CD4-positive, alpha-beta T cell treated with Interleukin-15 for 1 hour (primary cell): ENCODE measurements around the gene DEFB131A.
A peak's percentile ranks its signal among the peaks of the same experiment; 100 is the strongest.
"Not testable (repeated sequence)": the region's sequence is repeated elsewhere in the genome, so short reads cannot be mapped to it uniquely, and the experiment has no call there.

Source experiments
- DNase-seq: peaks from one replicate; pipeline ENCODE4 v3.0.0-alpha.2; 2020

The DEFB131A gene

DNA sequence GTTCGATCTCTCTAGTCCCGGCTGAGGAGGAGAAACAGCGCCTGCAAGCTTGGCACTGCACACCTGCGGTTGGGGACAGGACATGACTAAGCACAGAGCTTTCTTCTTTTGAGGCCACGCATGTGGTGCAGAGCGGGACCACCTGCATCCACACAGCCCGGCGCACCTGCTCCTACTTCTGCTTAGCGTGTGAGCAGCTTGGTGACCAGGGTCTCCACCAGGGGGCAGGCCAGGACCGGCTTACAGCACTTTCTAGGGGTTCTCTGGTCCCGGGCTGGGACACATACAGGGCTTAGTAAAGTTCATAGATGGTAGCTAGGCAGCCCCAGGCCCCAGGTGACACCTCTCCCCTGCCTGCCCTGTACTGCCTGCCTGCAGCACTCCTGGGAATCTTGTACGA is 51.2 kb downstream of the DEFB131A start:
- peak; percentile 32 for DNase-seq

DNA sequence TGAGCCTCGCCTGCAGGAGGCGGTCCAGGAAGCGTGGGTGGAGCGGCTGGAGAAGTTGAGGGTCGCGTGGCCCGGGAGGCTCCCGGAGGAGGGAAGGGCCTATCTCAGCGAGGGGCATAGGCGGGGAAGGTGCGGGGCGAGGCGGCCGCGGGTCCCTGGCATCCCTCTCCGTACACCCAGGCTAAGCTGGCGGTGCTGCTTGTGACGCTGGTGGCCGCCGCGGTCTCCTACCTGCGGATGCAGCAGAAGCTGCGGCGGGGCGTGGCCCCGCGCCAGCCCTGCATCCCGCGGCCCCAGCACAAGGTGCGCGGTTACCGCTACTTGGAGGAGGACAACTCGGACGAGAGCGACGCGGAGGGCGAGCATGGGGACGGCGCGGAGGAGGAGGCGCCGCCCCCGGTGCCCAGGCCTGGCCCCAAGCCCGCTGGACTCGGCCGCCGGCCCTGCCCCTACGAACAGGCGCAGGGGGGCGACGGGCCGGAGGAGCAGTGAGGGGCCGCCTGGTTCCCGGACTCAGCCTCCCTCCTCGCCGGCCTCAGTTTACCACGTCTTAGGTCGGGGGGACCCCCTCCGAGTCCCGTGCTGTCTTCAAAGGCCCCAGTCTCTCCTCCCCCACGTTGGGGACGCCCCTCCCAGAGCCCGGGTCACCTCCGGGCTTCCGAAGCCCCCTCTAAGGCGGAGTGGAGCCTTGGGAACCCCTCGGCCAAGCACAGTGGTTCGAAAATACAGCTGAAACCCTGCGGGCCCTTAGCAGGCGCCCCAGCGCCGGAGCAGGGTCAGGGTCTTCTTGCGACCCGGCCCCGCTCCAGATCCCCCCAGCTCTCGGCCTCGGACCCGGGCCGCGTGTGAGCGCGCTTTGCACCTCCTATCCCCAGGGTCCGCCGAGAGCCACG is 53.6 kb downstream of the DEFB131A start:
- not testable (repeated sequence) for DNase-seq

DNA sequence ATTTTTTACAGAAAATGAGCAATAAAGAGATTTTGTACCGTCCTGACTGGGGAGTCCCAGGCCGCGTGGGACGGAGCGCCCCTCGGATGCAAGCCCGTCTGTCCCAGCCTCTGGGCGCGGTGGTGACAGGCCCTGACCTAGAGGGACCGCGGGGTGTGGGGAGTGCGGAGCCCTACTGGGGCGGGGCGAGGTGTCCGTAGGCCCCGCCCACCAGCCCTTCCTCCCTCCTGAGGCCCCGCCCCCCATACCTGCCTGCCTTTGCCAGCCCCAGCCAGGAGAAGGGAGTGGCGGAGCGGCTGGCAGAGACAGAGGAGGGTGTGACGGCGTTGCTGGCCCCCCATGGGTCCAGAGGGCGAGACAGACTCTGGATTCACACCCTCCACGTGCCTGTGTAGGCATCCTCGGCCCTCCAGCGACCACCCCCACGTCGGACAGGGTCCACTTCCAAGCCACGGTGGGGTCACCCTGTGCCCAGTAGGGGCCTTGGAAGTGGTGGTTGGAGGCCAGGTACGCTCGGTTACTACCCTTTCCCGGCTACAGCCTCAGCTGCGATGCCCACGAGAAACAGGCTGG is 54.3 kb downstream of the DEFB131A start:
- DNase-seq = not testable (repeated sequence)

DNA sequence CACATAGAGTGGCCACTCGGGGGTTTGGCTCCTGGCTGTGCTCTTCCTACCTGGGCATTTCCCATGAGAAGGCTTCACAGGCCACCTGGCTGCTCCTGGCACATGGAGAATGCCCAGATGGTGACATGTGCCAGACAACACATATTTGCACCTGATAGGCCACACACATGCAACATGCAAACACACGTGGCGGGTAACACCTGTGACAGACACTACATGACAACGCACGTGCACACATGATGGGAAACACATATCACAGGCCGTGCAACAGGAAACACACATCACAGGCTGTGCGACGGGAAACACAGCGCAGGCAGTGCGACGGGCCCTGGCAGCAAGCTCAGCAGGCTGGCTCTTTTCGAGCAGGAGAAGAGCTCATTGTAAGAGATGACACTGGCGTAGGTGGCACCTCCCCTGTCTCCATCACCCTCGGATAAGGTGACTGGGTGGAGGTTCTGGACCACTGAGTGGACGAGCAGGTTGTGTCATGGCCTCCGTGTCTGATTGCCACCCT is 55.8 kb downstream of the DEFB131A start:
- DNase-seq = not testable (repeated sequence)
